ENCODE results near the gene IGF2BP2.

IGF2BP2 gene

GRCh38 chr3:185757176-185757575, 67.7 kb downstream of the IGF2BP2 start:
- Histone ChIP-seq H3K27ac (ENCODE audit: low read depth, low read length) (no peak overlapping the region), H3K18ac (ENCODE audit: low read length) (no peak overlapping the region), H2BK12ac (ENCODE audit: low read length) (no peak overlapping the region), H2BK120ac (ENCODE audit: insufficient read depth, low read length, poor library complexity) (no peak overlapping the region), H3K79me1 (ENCODE audit: low read length) (no peaks in the 10 kb centered on the region), H3K23ac (ENCODE audit: low read length) (no peak overlapping the region), H3K14ac (ENCODE audit: low read length) (no peak overlapping the region), H4K8ac (ENCODE audit: low read depth, low read length) (no peak overlapping the region), H2BK5ac (ENCODE audit: low read depth, low read length, poor library complexity) (no peak overlapping the region), H3K4ac (ENCODE audit: low read depth, low read length) (peak overlapping the region; percentile 60), H3K27me3 (ENCODE audit: insufficient read depth, low read length) (no peaks in the 10 kb centered on the region), H3K9me3 (ENCODE audit: insufficient read depth, low read depth, low read length) (peaks cover 2% of the 10 kb centered on the region), H2AFZ (ENCODE audit: insufficient read depth, low read length, poor library complexity) (no peak overlapping the region), H3K9ac (ENCODE audit: low read length) (no peak overlapping the region), H4K91ac (ENCODE audit: low read depth, low read length) (no peak overlapping the region), H2AK5ac (ENCODE audit: low read length) (no peak overlapping the region), H3K36me3 (ENCODE audit: control insufficient read depth in 1 of 2, insufficient read depth in 2 of 2, low read length in 2 of 2) (peaks cover 8 to 19% of the 10 kb centered on the region in 2 experiments), H4K12ac (ENCODE audit: low read depth, low read length) (no peak overlapping the region), H3K79me2 (ENCODE audit: control insufficient read depth, insufficient read depth, low read length, poor library complexity) (peaks cover 8% of the 10 kb centered on the region), H3K4me3 (ENCODE audit: low read depth, low read length) (no peak overlapping the region), H3K4me1 (ENCODE audit: control insufficient read depth in 1 of 2, insufficient read depth in 2 of 2, low read length in 2 of 2) (peaks cover 0 to 5% of the 10 kb centered on the region in 2 experiments), H3K4me2 (ENCODE audit: low read length) (no peak overlapping the region)
- no CpG with 5 or more reads among the region's 2 CpGs for WGBS (ENCODE audit: extremely low coverage, insufficient coverage, insufficient read length)
- DNase-seq: no peak

GRCh38 chr3:185756477-185756876, 68.4 kb downstream of the IGF2BP2 start:
- no peak overlapping the region for H3K23ac ChIP-seq (ENCODE audit: low read length)
- no peak overlapping the region for H3K14ac ChIP-seq (ENCODE audit: low read length)
- H3K79me1 ChIP-seq (ENCODE audit: low read length): no peaks in the 10 kb centered on the region
- no peak overlapping the region for H2BK5ac ChIP-seq (ENCODE audit: low read depth, low read length, poor library complexity)
- no peak overlapping the region for H4K12ac ChIP-seq (ENCODE audit: low read depth, low read length)
- H4K8ac ChIP-seq (ENCODE audit: low read depth, low read length): no peak overlapping the region
- no peak overlapping the region for H3K4me2 ChIP-seq (ENCODE audit: low read length)
- H3K4ac ChIP-seq (ENCODE audit: low read depth, low read length): peak overlapping the region; percentile 17
- H4K91ac ChIP-seq (ENCODE audit: low read depth, low read length): no peak overlapping the region
- no peak overlapping the region for H2BK120ac ChIP-seq (ENCODE audit: insufficient read depth, low read length, poor library complexity)
- peak in 1 of 2 donors; percentile 20 for DNase-seq
- H2AK5ac ChIP-seq (ENCODE audit: low read length): no peak overlapping the region
- peaks cover 0 to 5% of the 10 kb centered on the region in 2 experiments for H3K4me1 ChIP-seq (ENCODE audit: control insufficient read depth in 1 of 2, insufficient read depth in 2 of 2, low read length in 2 of 2)
- no peak overlapping the region for H3K4me3 ChIP-seq (ENCODE audit: low read depth, low read length)
- no peaks in the 10 kb centered on the region for H3K27me3 ChIP-seq (ENCODE audit: insufficient read depth, low read length)
- no peak overlapping the region for H3K27ac ChIP-seq (ENCODE audit: low read depth, low read length)
- H3K9me3 ChIP-seq (ENCODE audit: insufficient read depth, low read depth, low read length): peaks cover 2% of the 10 kb centered on the region
- no peak overlapping the region for H2BK12ac ChIP-seq (ENCODE audit: low read length)
- peaks cover 8 to 19% of the 10 kb centered on the region in 2 experiments for H3K36me3 ChIP-seq (ENCODE audit: control insufficient read depth in 1 of 2, insufficient read depth in 2 of 2, low read length in 2 of 2)
- H3K79me2 ChIP-seq (ENCODE audit: control insufficient read depth, insufficient read depth, low read length, poor library complexity): peaks cover 8% of the 10 kb centered on the region
- H2AFZ ChIP-seq (ENCODE audit: insufficient read depth, low read length, poor library complexity): no peak overlapping the region
- no peak overlapping the region for H3K9ac ChIP-seq (ENCODE audit: low read length)
- no CpG with 5 or more reads among the region's 4 CpGs for WGBS (ENCODE audit: extremely low coverage, insufficient coverage, insufficient read length)
- H3K18ac ChIP-seq (ENCODE audit: low read length): no peak overlapping the region

- H4K8ac ChIP-seq (ENCODE audit: low read depth, low read length): no peak overlapping the region
- no peak overlapping the region for H3K18ac ChIP-seq (ENCODE audit: low read length)
- H3K79me2 ChIP-seq (ENCODE audit: control insufficient read depth, insufficient read depth, low read length, poor library complexity): peaks cover 7% of the 10 kb centered on the region
- H3K27me3 ChIP-seq (ENCODE audit: insufficient read depth, low read length): no peaks in the 10 kb centered on the region
- no peak overlapping the region for H3K27ac ChIP-seq (ENCODE audit: low read depth, low read length)
- H3K79me1 ChIP-seq (ENCODE audit: low read length): no peaks in the 10 kb centered on the region
- no peak overlapping the region for H3K14ac ChIP-seq (ENCODE audit: low read length)
- H2BK120ac ChIP-seq (ENCODE audit: insufficient read depth, low read length, poor library complexity): no peak overlapping the region
- no peak overlapping the region for H4K12ac ChIP-seq (ENCODE audit: low read depth, low read length)
- DNase-seq: no peak
- H2BK5ac ChIP-seq (ENCODE audit: low read depth, low read length, poor library complexity): no peak overlapping the region
- peaks cover 0 to 2% of the 10 kb centered on the region in 2 experiments for H3K4me1 ChIP-seq (ENCODE audit: control insufficient read depth in 1 of 2, insufficient read depth in 2 of 2, low read length in 2 of 2)
- H2AK5ac ChIP-seq (ENCODE audit: low read length): no peak overlapping the region
- no peak overlapping the region for H4K91ac ChIP-seq (ENCODE audit: low read depth, low read length)
- H3K4me2 ChIP-seq (ENCODE audit: low read length): no peak overlapping the region
- H3K4me3 ChIP-seq (ENCODE audit: low read depth, low read length): no peak overlapping the region
- no peak overlapping the region for H2BK12ac ChIP-seq (ENCODE audit: low read length)
- no peak overlapping the region for H3K23ac ChIP-seq (ENCODE audit: low read length)
- WGBS (ENCODE audit: extremely low coverage, insufficient coverage, insufficient read length): no CpG with 5 or more reads among the region's 3 CpGs
- peak overlapping the region; percentile 22 for H3K4ac ChIP-seq (ENCODE audit: low read depth, low read length)
- H3K9ac ChIP-seq (ENCODE audit: low read length): no peak overlapping the region
- H3K9me3 ChIP-seq (ENCODE audit: insufficient read depth, low read depth, low read length): peaks cover 2% of the 10 kb centered on the region
- H3K36me3 ChIP-seq (ENCODE audit: control insufficient read depth in 1 of 2, insufficient read depth in 2 of 2, low read length in 2 of 2): peaks cover 8 to 19% of the 10 kb centered on the region in 2 experiments
- H2AFZ ChIP-seq (ENCODE audit: insufficient read depth, low read length, poor library complexity): no peak overlapping the region
Measured at GRCh38 chr3:185754920-185755319, 69.9 kb downstream of the IGF2BP2 start.

- DNase-seq: no peak
- no peak overlapping the region for H3K23ac ChIP-seq (ENCODE audit: low read length)
- H3K4me1 ChIP-seq (ENCODE audit: control insufficient read depth in 1 of 2, insufficient read depth in 2 of 2, low read length in 2 of 2): peaks cover 0 to 2% of the 10 kb centered on the region in 2 experiments
- no CpG with 5 or more reads among the region's 5 CpGs for WGBS (ENCODE audit: extremely low coverage, insufficient coverage, insufficient read length)
- no peak overlapping the region for H4K8ac ChIP-seq (ENCODE audit: low read depth, low read length)
- no peak overlapping the region for H3K9ac ChIP-seq (ENCODE audit: low read length)
- H2BK120ac ChIP-seq (ENCODE audit: insufficient read depth, low read length, poor library complexity): no peak overlapping the region
- peaks cover 7% of the 10 kb centered on the region for H3K79me2 ChIP-seq (ENCODE audit: control insufficient read depth, insufficient read depth, low read length, poor library complexity)
- no peak overlapping the region for H2AK5ac ChIP-seq (ENCODE audit: low read length)
- no peak overlapping the region for H3K18ac ChIP-seq (ENCODE audit: low read length)
- no peak overlapping the region for H4K12ac ChIP-seq (ENCODE audit: low read depth, low read length)
- H3K4me3 ChIP-seq (ENCODE audit: low read depth, low read length): no peak overlapping the region
- H3K79me1 ChIP-seq (ENCODE audit: low read length): no peaks in the 10 kb centered on the region
- H3K27me3 ChIP-seq (ENCODE audit: insufficient read depth, low read length): no peaks in the 10 kb centered on the region
- no peak overlapping the region for H4K91ac ChIP-seq (ENCODE audit: low read depth, low read length)
- no peak overlapping the region for H2BK12ac ChIP-seq (ENCODE audit: low read length)
- peaks cover 2% of the 10 kb centered on the region for H3K9me3 ChIP-seq (ENCODE audit: insufficient read depth, low read depth, low read length)
- H3K36me3 ChIP-seq (ENCODE audit: control insufficient read depth in 1 of 2, insufficient read depth in 2 of 2, low read length in 2 of 2): peaks cover 8 to 19% of the 10 kb centered on the region in 2 experiments
- H3K14ac ChIP-seq (ENCODE audit: low read length): no peak overlapping the region
- H2BK5ac ChIP-seq (ENCODE audit: low read depth, low read length, poor library complexity): no peak overlapping the region
- no peak overlapping the region for H3K4ac ChIP-seq (ENCODE audit: low read depth, low read length)
- no peak overlapping the region for H3K27ac ChIP-seq (ENCODE audit: low read depth, low read length)
- H2AFZ ChIP-seq (ENCODE audit: insufficient read depth, low read length, poor library complexity): no peak overlapping the region
- H3K4me2 ChIP-seq (ENCODE audit: low read length): no peak overlapping the region
Measured at GRCh38 chr3:185753354-185753753, 71.5 kb downstream of the IGF2BP2 start.
